GM21423 (cell line): ENCODE measurements around the gene PHACTR1.
"Not testable (repeated sequence)": the region's sequence is repeated elsewhere in the genome, so short reads cannot be mapped to it uniquely, and the experiment has no call there.

ENCODE experiments used
- ATAC-seq: cut with Tn5 transposase; IDR thresholded peaks from one replicate; pipeline ENCODE4 v1.9.1; 2021; ENCODE audit warnings: mild to moderate bottlenecking, moderate library complexity; ENCODE audit not compliant: unreplicated experiment

PHACTR1 gene

GRCh38 chr6:13326031-13326586 lies 609.5 kb downstream of the PHACTR1 start:
- not testable (repeated sequence) for ATAC-seq

GRCh38 chr6:13327691-13328075 lies 611.1 kb downstream of the PHACTR1 start:
- no peak for ATAC-seq

- ATAC-seq: peak; percentile 89
Observed at GRCh38 chr6:13328076-13328874, 611.7 kb downstream of the PHACTR1 start, which contains the start of gene TBC1D7. Gene TBC1D7 (minus strand): TSS chr6:13328537. CDS start chr6:13326898, 1,639 bp downstream.

- ATAC-seq: no peak
Observed at GRCh38 chr6:13328875-13329183, 612.3 kb downstream of the PHACTR1 start.

- no peak for ATAC-seq
Observed at GRCh38 chr6:13331516-13332348, 615.2 kb downstream of the PHACTR1 start.

GRCh38 chr6:13332349-13332706 lies 615.8 kb downstream of the PHACTR1 start:
- no peak for ATAC-seq

GRCh38 chr6:13334953-13335352 lies 618.4 kb downstream of the PHACTR1 start:
- ATAC-seq: no peak

- ATAC-seq: no peak
Observed at GRCh38 chr6:13336553-13336952, 620.0 kb downstream of the PHACTR1 start.

- no peak for ATAC-seq
Observed at GRCh38 chr6:13338038-13338437, 621.5 kb downstream of the PHACTR1 start.
